Stimulated activated memory B cell treated with anti-CD40 and anti-IgM and Interleukin-4, amounts not matched to agents 10 μg/mL and 1 μg/mL and 100 μg/mL, for 72 hours (primary cell): Measurements from ENCODE around the gene MIA.
A peak's percentile ranks its signal among the peaks of the same experiment; 100 is the strongest.
"Not testable (repeated sequence)": the region's sequence is repeated elsewhere in the genome, so short reads cannot be mapped to it uniquely, and the experiment has no call there.

ENCODE experiments used
- ATAC-seq: fragments of 150-1000 bp; cut with Tn5 transposase; 2 replicates; pipeline ENCODE4 v1.10.0; 2021
- H3K27ac Mint-ChIP-seq: one replicate; pipeline ENCODE4 v1.8.0; 2022; ENCODE audit warnings: mild to moderate bottlenecking, mixed read lengths
- H3K27me3 Mint-ChIP-seq: one replicate; pipeline ENCODE4 v1.8.0; 2022; ENCODE audit warnings: mixed read lengths
- H3K36me3 Mint-ChIP-seq: one replicate; pipeline ENCODE4 v1.8.0; 2022; ENCODE audit warnings: mixed read lengths
- H3K4me1 Mint-ChIP-seq: one replicate; pipeline ENCODE4 v1.8.0; 2022; ENCODE audit warnings: mixed read lengths
- H3K4me3 Mint-ChIP-seq: one replicate; pipeline ENCODE4 v1.8.0; 2022; ENCODE audit warnings: mild to moderate bottlenecking, moderate library complexity, mixed read lengths
- H3K9me3 Mint-ChIP-seq: one replicate; pipeline ENCODE4 v1.8.0; 2022; ENCODE audit warnings: mixed read lengths

The MIA gene

DNA sequence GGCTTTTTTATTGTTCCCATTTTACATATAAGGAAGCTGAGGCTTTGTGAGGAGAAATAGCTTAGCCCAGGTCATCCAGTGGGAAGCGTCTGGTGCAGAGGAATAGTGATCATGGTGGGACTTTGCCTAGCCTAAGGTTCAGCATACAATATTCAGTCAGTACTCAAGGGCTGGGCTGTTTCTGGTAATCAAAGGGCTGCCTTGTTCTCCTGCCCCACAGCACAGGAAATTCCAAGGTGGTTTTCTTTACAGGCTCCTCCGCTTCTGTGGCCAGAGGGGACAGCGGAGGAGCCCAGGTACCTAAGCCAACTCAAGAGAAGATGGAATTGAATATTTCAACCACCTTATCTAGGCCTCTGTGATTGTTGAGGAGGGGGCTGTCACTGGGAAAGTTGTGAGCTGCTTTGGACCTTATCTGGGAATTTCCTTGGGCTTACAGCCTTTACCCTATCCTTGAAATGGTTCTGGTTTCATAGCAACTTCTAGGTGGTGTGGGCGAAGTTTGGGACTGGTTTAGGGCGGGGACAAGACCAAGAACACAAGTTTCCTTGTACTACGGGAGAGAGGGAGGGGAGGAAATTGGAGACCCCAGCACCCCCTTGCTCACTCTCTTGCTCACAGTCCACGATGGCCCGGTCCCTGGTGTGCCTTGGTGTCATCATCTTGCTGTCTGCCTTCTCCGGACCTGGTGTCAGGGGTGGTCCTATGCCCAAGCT lies at the start of gene MIA:
MIA (plus strand) TSS at position 606 of the 716 bp plus-strand sequence; CDS start at position 628, 22 bp downstream.
- Mint-ChIP-seq H3K27me3 (no peaks in the 10 kb centered on the region), H3K27ac (peak within 1 kb of the TSS; percentile 30), H3K9me3 (peaks cover 10% of the 10 kb centered on the region), H3K36me3 (peaks cover 23% of the 10 kb centered on the region), H3K4me1 (peaks cover 42% of the 10 kb centered on the region), H3K4me3 (no peak within 1 kb of the TSS)
- no peak for ATAC-seq

- no peak for ATAC-seq
- Mint-ChIP-seq H3K4me1 (peaks cover 22% of the 10 kb centered on the region), H3K36me3 (peaks cover 60% of the 10 kb centered on the region), H3K4me3 (no peak overlapping the region), H3K27ac (no peak overlapping the region), H3K9me3 (no peaks in the 10 kb centered on the region), H3K27me3 (no peaks in the 10 kb centered on the region)
These were observed 49.0 kb upstream of the MIA start for GRCh38 chr19:40726279-40726678.

DNA sequence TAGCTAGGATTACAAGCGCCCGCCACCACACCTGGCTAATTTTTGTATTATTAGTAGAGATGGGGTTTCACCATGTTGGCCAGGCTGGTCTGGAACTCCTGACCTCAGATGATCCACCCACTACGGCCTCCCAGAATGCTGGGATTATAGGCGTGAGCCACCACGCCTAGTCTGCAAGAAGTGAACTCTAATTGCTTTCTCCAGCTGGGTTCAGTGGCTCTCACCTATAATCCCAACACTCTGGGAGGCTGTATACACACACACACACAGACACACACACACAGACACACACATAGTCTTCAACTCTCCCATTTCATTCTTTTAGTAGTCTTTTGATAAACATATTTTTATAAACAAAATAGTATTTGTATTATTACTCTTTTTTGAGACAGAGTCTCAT lies 45.3 kb upstream of the MIA start:
- peaks cover 56% of the 10 kb centered on the region for H3K36me3 Mint-ChIP-seq
- not testable (repeated sequence) for H3K9me3 Mint-ChIP-seq, H3K27ac Mint-ChIP-seq, H3K27me3 Mint-ChIP-seq, ATAC-seq, H3K4me1 Mint-ChIP-seq, H3K4me3 Mint-ChIP-seq

- not testable (repeated sequence) for H3K27me3 Mint-ChIP-seq, H3K27ac Mint-ChIP-seq, H3K4me1 Mint-ChIP-seq, ATAC-seq, H3K9me3 Mint-ChIP-seq, H3K4me3 Mint-ChIP-seq
- peaks cover 59% of the 10 kb centered on the region for H3K36me3 Mint-ChIP-seq
These were observed 43.0 kb upstream of the MIA start for GRCh38 chr19:40732304-40732703.

DNA sequence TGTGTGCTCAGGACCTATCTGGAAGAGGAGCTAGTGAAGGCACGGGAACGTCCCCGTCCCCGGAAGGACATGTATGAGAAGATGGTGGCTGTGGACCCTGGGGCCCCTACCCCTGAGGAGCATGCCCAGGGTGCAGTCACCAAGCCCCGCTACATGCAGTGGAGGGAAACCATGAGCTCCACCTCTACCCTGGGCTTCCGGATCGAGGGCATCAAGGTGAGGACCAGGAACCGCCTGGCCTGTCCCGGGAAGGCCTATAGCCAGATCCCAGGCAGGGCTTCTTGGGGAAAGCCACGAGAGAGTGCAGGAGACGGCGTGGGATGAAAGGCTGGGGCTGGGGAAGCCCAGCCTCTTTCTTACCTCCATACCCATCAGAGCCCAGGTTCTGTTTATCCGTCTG lies 42.2 kb upstream of the MIA start:
- Mint-ChIP-seq H3K4me1 (no peaks in the 10 kb centered on the region), H3K27me3 (no peaks in the 10 kb centered on the region), H3K27ac (no peak overlapping the region), H3K4me3 (no peak overlapping the region), H3K9me3 (no peaks in the 10 kb centered on the region), H3K36me3 (peaks cover 64% of the 10 kb centered on the region)
- no peak for ATAC-seq

DNA sequence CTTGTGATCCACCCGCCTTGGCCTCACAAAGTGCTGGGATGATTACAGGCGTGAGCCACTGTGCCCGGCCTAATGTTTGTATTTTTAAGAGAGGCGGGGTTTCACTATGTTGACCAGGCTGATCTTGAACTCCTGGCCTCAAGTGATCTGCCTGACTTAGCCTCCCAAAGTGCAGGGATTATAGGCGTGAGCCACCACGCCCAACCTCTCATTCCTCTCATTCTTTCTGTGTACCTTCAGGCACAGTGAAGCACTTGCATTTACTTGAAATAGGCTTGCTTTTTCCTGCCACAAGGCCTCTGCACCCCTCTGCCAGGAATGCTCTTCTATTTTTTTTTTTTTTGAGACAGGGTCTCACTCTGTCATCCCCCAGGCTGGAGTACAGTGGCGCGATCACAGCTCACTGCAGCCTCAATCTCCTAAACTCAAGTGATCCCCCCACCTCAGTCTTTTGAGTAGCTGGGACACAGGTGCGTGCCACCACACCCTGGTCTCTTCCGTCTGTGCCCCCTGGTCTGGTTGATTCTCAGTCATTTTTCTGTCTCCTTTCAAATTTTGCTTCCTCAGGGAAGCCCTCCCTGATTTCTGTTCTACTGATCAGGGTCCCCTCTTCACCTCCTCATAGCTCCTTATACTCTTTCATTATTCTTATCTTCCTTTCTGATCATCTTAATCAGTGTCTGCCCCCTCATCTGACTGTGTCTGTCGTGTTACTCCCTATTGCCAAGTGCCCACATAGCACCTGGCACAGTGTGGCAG lies 40.1 kb upstream of the MIA start:
- no peaks in the 10 kb centered on the region for H3K4me1 Mint-ChIP-seq
- H3K4me3 Mint-ChIP-seq = no peak overlapping the region
- H3K27me3 Mint-ChIP-seq = no peaks in the 10 kb centered on the region
- no peaks in the 10 kb centered on the region for H3K9me3 Mint-ChIP-seq
- H3K36me3 Mint-ChIP-seq = peaks cover 75% of the 10 kb centered on the region
- ATAC-seq = no peak
- no peak overlapping the region for H3K27ac Mint-ChIP-seq

- Mint-ChIP-seq H3K27me3 (no peaks in the 10 kb centered on the region), H3K4me1 (no peaks in the 10 kb centered on the region), H3K9me3 (no peaks in the 10 kb centered on the region), H3K4me3 (no peak overlapping the region), H3K27ac (no peak overlapping the region), H3K36me3 (peaks cover 61% of the 10 kb centered on the region)
- no peak for ATAC-seq
These were observed 38.7 kb upstream of the MIA start for GRCh38 chr19:40736661-40737060.

- Mint-ChIP-seq H3K36me3 (peaks cover 57% of the 10 kb centered on the region), H3K27me3 (no peaks in the 10 kb centered on the region), H3K4me3 (no peak overlapping the region), H3K9me3 (no peaks in the 10 kb centered on the region), H3K27ac (no peak overlapping the region), H3K4me1 (no peaks in the 10 kb centered on the region)
- ATAC-seq = no peak
These were observed 38.1 kb upstream of the MIA start for GRCh38 chr19:40737102-40737644.

DNA sequence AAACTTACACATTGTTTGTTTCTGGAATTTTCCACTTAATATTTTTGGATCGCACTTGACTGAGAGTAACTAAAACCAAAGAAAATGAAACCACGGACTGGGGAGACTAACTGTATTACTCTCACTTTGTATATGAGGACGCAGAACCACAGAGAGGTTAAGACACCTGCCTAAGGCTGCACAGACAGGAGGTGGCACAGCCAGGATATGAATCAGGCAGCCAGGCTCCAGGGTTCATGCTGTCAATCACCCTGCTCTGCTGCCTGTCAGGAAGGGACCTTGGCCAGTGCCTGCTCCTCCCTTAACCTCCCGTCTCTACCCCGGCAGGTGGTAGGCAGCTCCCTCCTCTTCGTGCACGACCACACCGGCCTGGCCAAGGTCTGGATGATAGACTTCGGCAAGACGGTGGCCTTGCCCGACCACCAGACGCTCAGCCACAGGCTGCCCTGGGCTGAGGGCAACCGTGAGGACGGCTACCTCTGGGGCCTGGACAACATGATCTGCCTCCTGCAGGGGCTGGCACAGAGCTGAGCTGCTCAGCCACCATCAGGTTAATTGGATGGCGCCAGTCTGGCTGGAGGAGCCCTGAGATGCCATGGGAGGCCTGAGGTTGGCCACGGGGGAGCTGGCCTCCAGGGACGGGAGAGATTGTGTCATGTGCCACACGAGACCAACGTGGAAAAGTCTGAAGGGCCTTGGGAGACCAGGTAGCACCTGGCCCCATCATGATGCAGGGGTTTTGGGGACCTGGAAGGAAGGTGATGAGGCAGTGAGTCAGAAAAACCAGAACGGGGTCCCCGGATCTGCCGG lies 36.1 kb upstream of the MIA start:
- H3K36me3 Mint-ChIP-seq = peaks cover 39% of the 10 kb centered on the region
- H3K9me3 Mint-ChIP-seq = no peaks in the 10 kb centered on the region
- H3K4me1 Mint-ChIP-seq = no peaks in the 10 kb centered on the region
- H3K27me3 Mint-ChIP-seq = no peaks in the 10 kb centered on the region
- no peak overlapping the region for H3K4me3 Mint-ChIP-seq
- ATAC-seq = no peak
- no peak overlapping the region for H3K27ac Mint-ChIP-seq

DNA sequence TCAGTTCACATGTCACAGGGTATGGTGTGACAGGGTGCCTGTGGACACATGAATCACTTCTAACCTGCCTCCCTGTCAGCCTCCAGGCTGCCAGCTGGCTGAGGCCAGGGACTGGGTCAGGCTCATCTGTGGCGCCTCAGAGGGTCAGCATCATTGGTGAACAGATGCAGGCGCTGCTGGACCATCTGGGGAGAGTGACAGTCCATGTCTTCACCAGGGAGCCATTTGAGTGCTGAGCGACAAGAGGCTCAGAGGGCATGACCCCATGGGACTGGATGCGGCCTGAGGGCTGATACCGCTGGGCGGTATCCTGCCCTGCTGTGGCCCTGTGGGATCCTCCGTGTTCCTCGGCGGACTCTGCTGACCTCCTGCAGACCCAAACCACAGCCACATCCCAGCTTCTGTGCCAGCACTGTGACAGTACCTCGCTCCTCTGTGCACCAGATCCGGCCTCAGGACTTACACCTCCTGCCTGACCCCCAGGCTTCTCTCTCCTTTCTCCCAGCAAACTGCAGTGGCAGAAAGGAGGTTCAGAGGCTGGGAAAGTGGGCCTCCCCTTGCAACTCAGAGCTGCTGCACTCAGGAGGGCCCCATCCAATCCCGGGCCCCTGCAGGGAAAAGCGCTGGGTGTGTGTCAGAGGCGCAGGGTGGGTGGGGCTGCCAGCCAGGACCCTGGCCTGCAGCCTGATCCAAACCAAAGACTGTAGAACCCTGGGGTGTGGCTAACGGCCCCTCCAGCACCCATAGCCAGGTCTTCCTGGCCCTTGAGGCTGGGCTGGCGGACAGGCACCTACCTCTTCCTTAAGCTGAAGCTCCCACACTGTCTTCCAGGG lies 35.2 kb upstream of the MIA start:
- ATAC-seq = no peak
- Mint-ChIP-seq H3K4me1 (no peaks in the 10 kb centered on the region), H3K36me3 (peaks cover 32% of the 10 kb centered on the region), H3K27ac (no peak overlapping the region), H3K9me3 (no peaks in the 10 kb centered on the region), H3K4me3 (no peak overlapping the region), H3K27me3 (no peaks in the 10 kb centered on the region)

DNA sequence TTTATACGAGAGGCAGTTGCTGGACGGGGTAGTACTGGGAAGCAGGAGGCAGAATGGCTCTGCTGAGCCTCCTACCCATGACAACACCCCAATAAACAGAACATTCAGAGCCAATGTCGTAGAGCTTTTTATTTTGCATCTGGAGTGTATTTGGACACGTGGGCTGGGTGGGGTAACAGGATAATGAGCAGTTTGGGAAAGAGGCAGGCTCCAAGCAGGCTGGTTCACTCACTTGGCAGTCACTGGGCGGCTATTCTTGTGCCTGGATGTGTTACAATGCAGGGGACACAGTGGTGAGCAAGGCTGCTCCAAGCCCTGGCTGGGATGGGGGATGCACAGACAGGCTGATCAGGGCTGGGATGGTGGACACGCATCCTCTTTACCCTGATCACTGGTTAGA lies 34.6 kb upstream of the MIA start:
- ATAC-seq = no peak
- Mint-ChIP-seq H3K36me3 (peaks cover 25% of the 10 kb centered on the region), H3K27me3 (no peaks in the 10 kb centered on the region), H3K4me3 (no peak overlapping the region), H3K27ac (no peak overlapping the region), H3K4me1 (no peaks in the 10 kb centered on the region), H3K9me3 (no peaks in the 10 kb centered on the region)

- Mint-ChIP-seq H3K36me3 (peaks cover 18% of the 10 kb centered on the region), H3K4me3 (no peak overlapping the region), H3K4me1 (no peaks in the 10 kb centered on the region), H3K27ac (no peak overlapping the region), H3K9me3 (no peaks in the 10 kb centered on the region), H3K27me3 (no peaks in the 10 kb centered on the region)
- no peak for ATAC-seq
These were observed 33.6 kb upstream of the MIA start for GRCh38 chr19:40741527-40742390.

DNA sequence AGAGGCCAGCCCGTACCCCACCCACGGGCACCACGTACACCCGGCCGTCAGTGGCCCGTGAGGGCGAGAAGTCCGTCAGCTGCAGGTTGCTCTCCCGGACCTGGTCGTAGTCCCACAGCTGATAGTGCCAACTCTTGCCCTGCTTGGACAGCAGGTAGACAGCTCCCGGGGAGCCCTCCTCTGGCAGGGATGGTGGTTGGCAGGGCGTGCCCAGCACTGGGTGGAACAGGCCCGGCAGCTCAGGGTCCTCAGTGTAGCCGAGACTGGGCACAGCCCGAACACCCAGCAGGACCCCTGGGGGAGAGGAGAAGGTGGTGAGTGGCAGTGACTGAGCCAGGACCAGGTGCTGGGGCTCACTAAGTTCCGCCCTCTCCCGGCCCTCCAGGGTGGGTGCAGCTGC lies 32.8 kb upstream of the MIA start:
- peaks cover 15% of the 10 kb centered on the region for H3K36me3 Mint-ChIP-seq
- H3K4me3 Mint-ChIP-seq = no peak overlapping the region
- H3K27me3 Mint-ChIP-seq = no peaks in the 10 kb centered on the region
- H3K27ac Mint-ChIP-seq = no peak overlapping the region
- peak; percentile 18 for ATAC-seq
- no peaks in the 10 kb centered on the region for H3K9me3 Mint-ChIP-seq
- H3K4me1 Mint-ChIP-seq = no peaks in the 10 kb centered on the region

- Mint-ChIP-seq H3K36me3 (peaks cover 11% of the 10 kb centered on the region), H3K9me3 (no peaks in the 10 kb centered on the region), H3K4me3 (no peak overlapping the region), H3K4me1 (peaks cover 1% of the 10 kb centered on the region), H3K27me3 (no peaks in the 10 kb centered on the region), H3K27ac (no peak overlapping the region)
- ATAC-seq = no peak
These were observed 32.4 kb upstream of the MIA start for GRCh38 chr19:40742886-40743285.
